RPMI8226 (cell line): Measurements from ENCODE around the gene UBASH3B.

Experiments used
- DNase-seq: peaks from one replicate; pipeline ENCODE4 v3.0.0-alpha.2; 2015

The UBASH3B gene

DNA sequence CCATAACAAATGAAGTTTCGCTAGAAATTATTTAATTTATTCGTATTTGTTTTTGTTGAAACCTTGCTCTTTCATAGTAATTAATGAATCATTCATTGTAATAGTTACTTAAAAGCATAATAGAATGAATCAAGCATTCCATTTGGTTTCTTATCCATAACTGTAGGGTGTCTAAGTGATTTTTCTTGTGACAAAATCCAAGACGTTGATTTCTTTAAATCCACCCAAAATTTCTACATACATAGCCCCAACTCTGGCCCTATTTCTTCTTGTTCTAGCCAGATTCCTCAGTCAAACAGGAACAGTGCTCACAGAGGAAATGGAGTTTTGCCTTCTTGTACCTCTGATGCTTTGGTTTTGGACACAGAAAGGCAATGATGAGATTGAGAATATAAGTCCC lies 25.5 kb downstream of the UBASH3B start:
- DNase-seq: no peak

DNA sequence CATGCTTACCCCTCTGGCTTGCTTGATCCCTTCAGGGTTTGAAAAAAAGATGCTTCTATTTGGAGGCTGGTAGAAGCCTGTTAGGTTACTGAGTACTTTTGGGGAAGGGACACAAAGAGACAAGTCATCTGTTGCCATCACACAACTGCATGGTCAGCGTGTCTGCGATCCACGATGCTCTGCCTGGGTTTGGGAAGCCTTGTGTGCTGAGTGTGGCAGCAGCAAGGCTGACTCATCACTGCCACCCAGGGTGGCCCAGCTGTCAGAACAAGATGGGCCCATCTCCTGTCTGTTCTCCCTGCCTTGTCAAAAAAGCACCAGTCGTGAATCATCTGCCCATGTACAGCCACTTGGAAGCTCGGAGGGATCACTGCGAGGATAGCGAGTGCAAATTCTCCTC lies 26.2 kb downstream of the UBASH3B start:
- peak; percentile 29 for DNase-seq

DNA sequence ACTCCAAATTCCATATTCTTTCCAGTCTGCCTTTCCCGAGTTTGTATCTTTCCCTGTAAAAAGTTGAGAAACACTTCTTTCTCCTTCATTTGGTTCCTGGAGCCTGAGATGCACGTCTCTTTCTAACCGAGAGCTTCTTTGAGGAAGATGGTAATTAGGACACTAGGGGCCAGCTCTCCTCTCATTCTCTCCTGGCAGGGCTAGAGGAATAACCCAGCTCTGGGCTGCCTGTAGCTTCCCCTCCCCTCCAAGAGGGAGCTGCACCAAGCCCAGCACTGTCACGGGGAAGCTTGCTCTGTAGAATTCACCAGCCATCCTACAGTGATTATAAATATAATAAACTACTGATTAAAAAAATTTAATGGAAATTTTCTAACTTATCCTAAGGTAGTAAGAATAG lies 26.9 kb downstream of the UBASH3B start:
- no peak for DNase-seq

DNA sequence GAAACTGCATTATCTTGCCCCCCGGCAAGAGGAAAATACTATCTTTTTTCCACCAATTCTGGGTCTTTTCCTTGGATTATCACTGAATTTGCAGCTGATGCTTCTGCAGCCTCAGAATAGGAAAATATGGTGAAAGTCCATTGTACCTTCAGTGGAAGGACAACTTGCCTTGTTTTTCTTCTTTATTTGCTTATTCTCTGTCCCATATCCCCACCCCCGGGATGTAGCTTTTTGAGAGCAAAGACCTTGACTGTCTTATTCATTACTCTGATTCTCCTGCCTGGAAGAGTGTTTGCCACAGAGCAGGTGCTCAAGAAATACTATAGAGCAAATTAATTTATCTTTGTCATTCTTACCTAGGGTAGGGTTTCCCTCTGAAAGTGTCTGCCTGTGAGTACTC lies 29.5 kb downstream of the UBASH3B start:
- no peak for DNase-seq

DNA sequence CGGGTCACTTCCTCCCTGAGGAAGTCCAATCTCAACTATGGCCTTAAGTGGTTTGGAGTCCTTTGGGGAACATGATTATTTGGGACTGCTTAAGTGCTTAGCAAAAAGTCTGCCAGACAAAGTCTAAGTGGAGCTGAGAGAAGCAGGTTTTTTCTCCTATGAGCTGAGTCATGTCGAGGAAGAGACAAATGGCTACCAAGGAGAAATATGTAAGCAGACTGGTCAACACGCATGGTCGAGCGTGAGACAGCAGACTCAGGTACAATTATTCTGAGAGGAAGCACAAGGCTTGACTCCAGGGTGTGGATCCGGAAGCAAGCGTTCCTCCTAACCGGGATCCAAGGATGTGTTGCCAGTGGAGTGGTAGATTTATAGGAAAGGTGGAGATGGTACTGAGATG lies 30.6 kb downstream of the UBASH3B start:
- no peak for DNase-seq

DNA sequence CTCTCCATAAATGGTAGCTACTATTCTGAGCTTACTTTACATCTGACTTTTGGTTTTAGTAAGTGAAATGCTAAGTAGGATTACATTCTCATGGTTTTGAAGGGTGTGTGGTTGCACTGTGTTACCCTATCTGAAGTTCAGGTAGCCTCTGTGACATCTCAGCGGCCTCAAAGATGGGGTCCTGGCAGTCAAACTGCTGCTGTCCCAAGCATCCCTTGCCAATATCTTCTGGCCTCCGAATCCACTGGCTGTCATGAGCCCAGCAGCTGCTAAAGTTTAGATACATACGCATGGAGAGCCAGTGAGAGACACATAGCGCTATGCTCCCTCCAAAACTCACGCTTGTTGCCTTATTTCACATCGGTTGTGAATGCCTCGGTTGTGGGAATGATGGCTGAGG lies 34.9 kb downstream of the UBASH3B start:
- DNase-seq: no peak

DNA sequence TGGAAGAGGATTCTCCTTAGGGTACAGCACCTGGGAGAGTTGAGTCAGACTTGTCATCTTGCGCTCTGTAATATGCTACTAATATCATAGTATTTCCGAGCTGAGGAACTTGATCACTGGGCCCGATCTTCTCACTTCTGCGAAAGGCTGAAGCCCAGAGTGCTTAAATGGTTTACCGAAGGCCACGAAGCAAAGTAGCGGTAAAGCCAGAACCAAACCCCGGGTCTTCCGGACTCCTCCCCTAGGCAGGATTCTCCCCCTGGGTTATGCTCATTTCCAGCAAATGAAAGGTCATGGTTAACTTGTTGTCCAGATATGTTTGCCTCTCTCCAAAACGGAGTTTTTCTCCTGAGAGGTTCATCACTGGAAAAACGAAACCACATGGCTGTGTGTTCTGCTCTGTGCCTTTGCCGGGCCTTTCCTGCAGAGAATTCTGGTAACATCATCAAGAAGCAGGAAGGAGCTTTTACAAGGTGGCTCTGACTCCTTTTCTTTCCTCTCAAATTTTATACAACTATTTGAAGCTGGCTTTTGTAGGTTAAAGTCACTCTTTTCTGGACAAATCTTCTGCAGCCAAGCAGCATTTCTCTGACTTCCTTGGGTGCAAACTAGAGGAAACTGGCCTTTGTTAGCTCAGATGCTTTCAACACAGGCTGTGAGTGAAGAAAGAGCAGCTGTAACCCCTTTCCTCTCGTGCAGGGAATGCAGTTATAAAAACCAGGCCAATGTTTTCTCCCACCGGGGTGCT lies 35.5 kb downstream of the UBASH3B start:
- DNase-seq: no peak

DNA sequence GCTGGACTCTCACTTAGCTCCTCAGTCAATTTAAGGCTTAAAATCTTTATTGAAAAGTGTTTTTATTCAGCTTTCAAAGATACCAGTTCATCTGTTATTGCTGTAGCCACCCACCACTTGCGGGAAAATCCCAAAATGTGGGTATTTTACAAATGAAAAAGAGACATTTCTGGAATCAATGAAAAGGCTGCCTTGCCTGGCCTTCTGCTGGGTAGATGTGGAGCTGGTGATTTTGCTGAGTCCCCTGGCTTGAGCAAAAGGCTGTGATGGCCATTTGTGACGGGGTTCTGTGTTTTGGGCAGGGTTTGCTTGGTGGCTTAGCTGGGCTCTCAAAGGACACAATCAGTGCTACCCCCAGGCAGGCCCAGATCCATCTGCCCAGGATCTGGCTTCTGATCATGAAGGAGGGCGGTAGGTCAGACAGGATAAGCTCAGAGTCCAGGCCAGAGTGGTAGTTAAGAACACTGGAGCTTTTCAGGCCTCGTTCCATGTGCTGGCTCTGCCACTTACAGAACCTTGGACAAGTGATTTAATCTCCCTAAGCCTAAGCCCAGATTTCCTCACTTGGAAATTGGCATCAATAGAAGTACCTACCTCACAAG lies 36.1 kb downstream of the UBASH3B start:
- DNase-seq: no peak

DNA sequence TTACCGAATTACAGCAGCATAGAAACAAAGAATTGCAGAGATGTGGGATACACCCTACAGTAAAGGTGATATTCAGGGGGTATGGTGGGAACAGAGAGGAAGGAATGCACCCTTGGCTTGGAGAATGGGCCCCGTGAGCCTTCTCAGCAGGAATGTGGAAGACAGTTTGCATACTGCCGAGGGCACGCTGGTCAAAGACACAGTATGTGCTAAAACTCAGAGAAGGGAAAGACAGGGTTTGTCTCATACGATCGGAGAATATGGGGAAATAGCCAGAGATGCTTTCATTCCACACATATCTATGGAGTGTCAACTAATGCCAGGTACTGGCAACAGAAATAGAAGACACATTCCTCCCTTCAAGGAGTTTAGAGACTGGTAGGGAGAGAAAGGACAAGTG lies 36.9 kb downstream of the UBASH3B start:
- DNase-seq: no peak

DNA sequence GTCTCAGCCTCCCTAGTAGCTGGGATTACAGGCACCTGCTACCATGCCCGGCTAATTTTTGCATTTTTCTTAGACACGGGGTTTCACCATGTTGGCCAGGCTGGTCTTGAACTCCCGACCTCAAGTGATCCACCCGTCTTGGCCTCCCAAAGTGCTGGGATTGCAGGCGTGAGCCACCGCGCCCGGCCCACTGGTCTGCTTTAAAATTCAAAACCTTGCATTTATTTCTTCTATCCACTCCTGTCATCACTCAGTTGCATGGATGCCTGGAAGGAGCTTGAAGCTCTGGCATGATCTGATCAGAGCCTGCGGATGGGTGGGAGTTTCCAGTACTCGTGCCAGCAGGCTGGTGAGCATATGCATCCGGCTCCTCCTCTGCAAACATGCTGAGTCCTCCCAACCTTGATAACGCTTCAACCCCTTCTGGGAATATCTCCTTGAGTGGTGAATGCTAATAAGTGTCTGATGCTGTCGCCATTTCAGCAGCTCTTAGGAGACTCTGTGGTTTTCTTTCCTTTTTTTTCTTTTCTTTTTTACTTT lies 39.6 kb downstream of the UBASH3B start:
- no peak for DNase-seq

DNA sequence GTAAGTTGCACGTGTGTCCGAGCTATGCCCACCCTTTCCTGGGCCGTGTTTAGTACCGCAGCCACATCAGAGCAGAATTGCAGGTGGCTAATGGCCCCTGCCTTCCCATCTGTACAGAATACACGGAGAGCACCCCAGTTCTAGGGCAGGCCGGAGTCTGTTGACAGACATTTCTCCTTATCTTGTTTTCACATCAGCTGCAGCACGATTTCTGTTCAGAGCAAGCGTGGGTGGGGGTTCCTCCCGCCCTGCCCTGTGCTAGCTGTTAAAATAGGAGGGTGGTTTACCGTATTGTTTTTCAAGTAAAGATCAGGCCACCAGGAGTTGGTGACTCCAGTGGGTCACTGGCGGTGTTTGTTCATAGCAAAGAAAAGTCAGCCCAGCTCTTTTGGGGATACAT lies 41.1 kb downstream of the UBASH3B start:
- DNase-seq: no peak

DNA sequence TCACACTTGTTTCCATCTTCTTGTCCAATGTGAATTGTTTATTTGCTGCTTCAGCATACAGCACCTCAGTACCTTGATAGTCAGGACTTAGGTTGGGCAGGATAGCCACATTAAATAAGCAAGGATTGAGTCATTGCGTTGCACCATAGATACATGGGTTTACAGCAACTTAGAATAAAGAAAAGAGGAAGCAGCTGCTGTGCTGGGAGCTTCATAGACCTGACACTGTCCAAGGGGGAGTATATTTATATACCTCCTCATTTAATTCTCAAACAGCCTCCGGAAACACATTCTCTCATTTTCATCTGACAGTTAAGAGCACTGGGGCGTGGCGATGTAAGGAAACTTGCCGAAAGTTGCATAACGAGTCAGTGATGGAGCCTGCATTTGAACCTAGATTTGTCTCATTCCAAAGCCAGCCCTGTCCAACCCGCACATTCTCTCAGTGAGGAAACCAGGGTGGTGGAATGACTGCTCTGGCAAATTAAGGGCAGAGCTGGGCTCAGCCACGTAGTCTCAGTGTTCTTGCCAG lies 42.2 kb downstream of the UBASH3B start:
- DNase-seq: no peak

DNA sequence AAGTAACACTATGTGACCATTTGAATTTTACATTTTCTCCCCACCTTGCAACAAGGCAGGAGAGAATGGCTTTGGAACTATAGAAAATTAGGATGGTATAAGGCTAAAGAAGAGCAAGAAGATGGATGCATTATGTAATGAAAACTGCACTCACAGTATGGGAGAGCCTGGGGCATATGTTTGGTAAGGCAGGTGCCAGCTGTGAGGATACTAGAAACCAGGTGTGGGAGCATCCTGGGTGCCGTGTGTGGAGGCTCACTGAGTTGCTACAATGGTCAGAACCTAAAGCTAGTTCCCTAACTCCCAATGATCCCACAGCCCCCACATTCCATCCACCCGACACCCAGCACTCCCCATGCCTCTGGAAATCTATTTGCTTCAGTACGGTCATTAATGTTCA lies 42.9 kb downstream of the UBASH3B start:
- no peak for DNase-seq

DNA sequence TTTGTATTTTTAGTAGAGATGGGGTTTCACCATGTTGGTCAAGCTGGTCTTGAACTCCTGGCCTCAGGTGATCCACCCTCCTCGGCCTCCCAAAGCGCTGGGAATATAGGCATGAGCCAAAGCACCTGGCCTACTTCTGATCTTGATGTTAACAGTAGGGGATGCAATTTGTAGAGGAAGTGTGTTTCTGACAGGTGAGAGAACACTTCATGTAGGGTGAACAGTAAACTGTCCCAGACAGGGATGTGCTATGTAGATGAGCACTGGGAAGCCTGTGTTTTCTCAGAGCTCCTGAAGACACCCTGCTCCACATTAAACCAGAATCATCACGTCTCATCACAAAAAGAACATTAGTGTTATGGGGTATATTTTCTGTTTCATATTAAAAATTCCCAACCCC lies 45.1 kb downstream of the UBASH3B start:
- no peak for DNase-seq

DNA sequence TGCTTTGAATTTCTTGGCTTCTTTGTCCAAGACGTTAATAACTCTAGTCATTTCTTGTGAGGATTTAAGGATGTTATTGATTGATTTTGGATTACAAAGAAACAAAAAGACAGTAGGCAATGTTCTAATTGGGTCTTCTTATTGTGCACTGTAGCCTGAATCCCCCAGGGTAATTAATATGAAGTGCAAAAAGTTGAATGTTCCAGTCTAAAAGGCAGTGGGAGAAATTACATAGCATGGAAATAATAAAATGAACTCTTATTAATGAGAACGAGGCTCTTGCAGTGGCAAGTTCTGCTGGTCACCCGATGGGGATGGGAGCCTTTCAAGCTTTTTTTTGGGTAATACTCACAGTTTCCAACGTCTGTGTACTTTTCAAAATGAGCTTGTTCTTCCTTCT lies 45.6 kb downstream of the UBASH3B start:
- DNase-seq: no peak

DNA sequence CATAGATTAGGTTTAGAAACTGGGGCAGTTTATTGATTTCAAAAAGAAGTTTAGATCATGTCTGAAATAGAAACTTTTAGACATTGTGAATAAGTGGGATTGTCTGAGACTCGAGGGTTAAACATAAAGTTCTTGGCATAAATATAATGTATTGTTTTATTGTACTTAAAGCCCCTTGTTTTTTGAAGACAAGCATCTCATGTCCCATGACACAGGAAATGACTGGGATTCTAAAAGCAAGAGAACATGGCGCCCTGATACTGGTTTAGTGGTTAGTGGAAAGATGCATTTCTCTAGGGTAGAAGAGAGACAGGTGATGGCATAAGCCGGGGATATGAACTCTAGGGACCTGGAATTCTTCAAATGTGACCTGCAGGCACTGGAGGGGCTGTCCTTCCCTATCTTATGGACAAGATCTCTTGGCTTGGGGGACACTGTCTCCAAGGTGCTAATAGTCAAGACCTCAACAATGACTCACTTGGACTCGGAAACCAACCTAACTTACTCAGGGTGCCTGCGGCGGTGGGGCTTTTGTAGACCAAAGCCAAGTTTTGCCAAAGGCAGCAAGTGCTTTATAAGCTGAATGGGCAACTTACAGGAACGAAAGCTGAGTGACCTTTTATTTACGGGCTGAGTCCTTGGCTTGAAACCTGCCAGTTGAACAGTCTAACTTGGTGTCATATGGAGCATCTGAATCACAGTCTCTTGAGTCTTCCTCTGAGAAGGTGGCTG lies 48.2 kb downstream of the UBASH3B start:
- no peak for DNase-seq

DNA sequence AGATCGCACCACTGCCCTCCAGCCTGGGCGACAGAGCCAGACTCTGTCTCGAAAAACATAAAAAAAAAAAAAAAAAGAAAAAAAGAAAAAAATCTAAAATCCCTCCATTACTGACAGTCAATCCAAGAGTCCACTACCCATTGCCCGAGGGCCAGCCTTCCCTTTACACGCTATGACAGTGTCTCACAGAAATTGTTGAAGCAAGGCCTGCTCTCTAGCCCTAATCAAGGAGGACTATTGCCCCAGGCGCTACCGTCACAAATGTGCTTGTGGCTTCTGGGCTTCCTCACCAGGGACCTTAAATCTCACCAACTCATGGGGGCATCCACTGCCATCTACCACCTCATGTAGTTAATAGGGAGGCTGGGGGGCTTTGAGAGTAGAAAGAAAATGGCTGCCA lies 49.9 kb downstream of the UBASH3B start:
- DNase-seq: no peak

DNA sequence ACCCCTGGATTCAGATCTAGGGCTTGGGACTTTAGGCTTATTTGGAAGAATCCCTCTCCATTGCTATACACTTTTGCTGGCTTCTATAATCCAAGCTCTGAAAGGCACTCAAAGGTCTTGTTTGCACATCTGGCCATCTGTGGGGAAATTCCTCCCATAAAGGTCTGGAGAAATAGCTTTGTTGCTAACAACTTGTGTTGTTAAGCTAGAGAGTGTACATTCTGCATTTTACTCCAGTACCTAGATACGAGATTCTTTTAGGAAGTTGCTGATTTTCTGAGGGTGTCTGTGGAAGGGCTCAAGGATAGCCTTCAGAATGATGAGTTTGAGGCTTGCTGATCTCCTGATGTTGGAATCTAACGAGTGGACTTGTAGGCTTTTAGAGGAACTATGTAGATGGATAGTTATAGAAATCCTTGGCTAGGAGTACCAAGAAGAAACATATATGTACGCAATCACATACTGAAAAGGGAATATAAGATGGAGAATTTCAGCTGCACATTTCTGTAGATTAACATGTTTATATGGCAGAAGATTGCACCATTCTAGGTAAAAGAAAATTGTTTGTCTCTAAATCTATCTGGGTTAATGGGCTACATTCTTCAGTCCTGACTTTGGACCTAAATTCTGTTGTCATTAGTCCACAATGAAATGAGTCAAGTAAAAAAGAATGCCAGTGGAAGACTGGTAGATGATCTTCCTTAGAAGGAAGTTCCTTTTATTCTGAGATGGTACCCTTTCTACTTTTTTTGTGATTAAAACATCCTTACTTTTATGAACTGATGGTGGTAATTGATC lies 51.0 kb downstream of the UBASH3B start:
- DNase-seq: no peak

DNA sequence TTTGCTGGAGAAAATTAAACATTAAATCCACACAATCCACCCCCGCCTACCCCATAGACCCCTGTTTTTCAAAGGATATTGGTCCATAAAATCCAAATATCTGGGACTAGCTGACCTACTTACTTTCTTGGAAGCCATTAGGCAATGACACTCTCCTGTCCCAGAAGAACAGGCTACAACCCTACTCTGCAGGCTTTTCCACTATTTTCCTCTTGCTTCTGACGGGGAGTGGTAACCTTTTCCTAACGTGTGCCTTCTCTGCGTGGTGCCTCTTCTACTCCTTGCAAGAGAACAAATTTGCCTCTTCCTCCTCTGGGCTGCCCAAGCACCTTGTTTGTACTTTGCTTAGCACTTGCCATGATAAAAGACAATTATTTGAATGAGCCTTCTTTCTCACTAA lies 51.6 kb downstream of the UBASH3B start:
- DNase-seq: no peak

DNA sequence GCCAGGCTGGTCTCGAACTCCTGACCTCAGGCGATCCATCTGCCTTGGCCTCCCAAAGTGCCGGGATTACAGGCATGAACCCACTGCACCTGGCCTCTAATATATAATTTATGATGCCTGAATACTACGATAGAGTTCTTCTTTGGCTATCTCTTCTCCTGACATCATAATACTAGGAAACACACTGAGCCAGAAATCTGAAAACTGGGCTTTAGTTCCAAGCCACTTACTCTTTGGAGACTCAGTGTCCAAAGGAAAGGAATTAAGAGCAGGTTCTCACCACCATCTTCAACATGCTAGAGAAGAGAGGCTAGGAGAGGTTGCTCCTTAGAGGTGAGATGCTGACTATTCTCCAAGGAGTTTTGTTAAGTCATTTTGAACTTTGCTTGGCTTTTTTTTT lies 52.4 kb downstream of the UBASH3B start:
- no peak for DNase-seq

DNA sequence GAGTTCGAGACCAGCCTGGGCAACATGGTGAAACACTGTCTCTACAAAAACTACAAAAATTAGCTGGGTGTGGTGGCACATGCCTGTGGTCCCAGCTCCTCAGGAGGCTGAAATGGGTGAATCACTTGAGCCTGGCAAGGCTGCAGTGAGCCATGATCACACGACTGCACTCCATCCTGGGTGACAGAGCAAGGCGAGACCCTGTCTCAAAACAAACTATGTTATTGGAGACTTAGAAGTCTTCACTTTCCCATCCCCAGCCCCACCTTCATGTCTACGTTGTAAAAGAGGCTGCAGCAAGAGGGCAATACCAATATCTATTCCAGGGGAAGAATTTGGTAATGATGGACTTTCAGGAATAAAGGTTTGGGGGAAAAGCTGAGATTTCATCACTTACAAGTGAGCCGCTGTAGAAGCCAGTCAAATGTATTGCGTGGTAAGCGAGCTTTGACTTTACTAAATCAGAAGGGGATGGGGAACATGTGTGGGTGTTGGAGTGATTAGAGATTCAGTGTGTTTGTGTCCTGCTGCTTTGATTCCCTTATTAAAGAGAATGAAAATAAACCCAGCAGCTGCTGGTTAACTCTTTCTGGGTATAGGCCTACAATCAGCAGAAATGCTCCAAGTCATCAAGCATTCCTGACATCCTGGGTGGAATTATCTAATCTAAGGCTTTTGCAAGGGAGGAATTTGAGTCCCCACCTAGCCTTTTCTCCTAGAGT lies 53.7 kb downstream of the UBASH3B start:
- no peak for DNase-seq

DNA sequence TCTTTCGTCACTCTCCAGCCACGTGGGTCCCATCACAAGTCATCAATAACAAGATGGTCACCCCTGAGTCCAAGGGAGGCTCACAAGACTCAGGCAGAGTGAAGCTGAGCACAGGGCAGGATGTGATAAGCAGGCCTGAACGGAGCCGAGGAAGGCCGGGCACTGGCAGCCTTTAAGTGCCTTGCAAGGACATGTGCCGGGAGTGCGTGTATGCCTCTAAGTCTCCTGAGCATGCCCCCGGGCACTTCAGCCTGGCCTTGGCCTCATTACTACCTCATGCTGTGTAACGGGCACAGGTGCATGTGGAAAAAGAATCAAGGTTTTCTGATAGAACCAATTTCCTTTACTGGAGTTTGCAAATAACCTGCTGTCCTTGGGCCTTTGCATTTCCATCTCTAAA lies 55.8 kb downstream of the UBASH3B start:
- no peak for DNase-seq
